Measurements from ENCODE around the gene HES5. TPM values are rescaled to one million over a fixed set of nuclear protein-coding genes. Genes with fewer than 3 reads are reported as not detected.

Gene HES5
- total and polyA plus RNA-seq, 2 experiments from 2014 or later = 0.16 to 0.21 TPM

GRCh38 chr1:2554621-2555387 is 24.7 kb upstream of the HES5 start:
- Histone ChIP-seq H4K20me1 (replicated peaks; ENCODE audit: insufficient read depth) (no peaks in the 10 kb centered on the region), H3K79me2 (replicated peaks; ENCODE audit: insufficient read depth) (no peaks in the 10 kb centered on the region), H2AFZ (no peak overlapping the region), H3K27ac (ENCODE audit: low read depth) (no peak overlapping the region), H3K4me3 (no peak overlapping the region), H3K4me1 (ENCODE audit: insufficient read depth) (no peaks in the 10 kb centered on the region), H3K27me3 (ENCODE audit: insufficient read depth) (no peaks in the 10 kb centered on the region), H3K4me2 (no peak overlapping the region), H3F3A (replicated peaks; ENCODE audit: low read depth) (no peaks in the 10 kb centered on the region), H3K9me2 (ENCODE audit: insufficient read depth) (no peaks in the 10 kb centered on the region), H3K36me3 (ENCODE audit: insufficient read depth) (no peaks in the 10 kb centered on the region)
- DNase-seq (ENCODE audit: low spot score) = peak; percentile 46
- H3K27me3 Mint-ChIP-seq (ENCODE audit: insufficient read depth, low read depth, poor library complexity) = peaks cover 2% of the 10 kb centered on the region
- no peaks in the 10 kb centered on the region for H3K36me3 Mint-ChIP-seq (ENCODE audit: low read depth)
- H3K4me3 Mint-ChIP-seq = no peak overlapping the region
- no peak overlapping the region for H3K27ac Mint-ChIP-seq
- TF ChIP-seq STAT1 (IDR thresholded peaks at IDR 0.05; ENCODE audit: unreplicated experiment) = no peak
- TF ChIP-seq ZNF462 (CRISPR knock-in tag; IDR thresholded peaks at IDR 0.05) = no peak
- peak; percentile 29 to 70; a peak in 3 of 4 replicates for TF ChIP-seq CTCF (conservative IDR thresholded peaks at IDR 0.05; ENCODE audit: low read depth in 2 of 2)
- TF ChIP-seq POLR2AphosphoS5 (IDR thresholded peaks at IDR 0.05; ENCODE audit: low read depth) = no peak
- no peak for TF ChIP-seq NANOG (IDR thresholded peaks at IDR 0.05; ENCODE audit: borderline replicate concordance)
- TF ChIP-seq JUNB (IDR thresholded peaks at IDR 0.05; ENCODE audit: unreplicated experiment) = no peak
- no peak for TF ChIP-seq REST (IDR thresholded peaks at IDR 0.05; ENCODE audit: unreplicated experiment)
- no peak for TF ChIP-seq ZNF114 (CRISPR knock-in tag; IDR thresholded peaks at IDR 0.05)
- ATAC-seq = peak; percentile 19; the same call in 2 of the 3 replicates
- H3K4me1 Mint-ChIP-seq = peaks cover 7% of the 10 kb centered on the region; the same call in 2 of the 3 replicates
- H3K9me3 Mint-ChIP-seq = no peaks in the 10 kb centered on the region
